ENCODE results near the gene RHOT1.
"Not testable (repeated sequence)": the region's sequence is repeated elsewhere in the genome, so short reads cannot be mapped to it uniquely, and the experiment has no call there.

The RHOT1 gene

DNA sequence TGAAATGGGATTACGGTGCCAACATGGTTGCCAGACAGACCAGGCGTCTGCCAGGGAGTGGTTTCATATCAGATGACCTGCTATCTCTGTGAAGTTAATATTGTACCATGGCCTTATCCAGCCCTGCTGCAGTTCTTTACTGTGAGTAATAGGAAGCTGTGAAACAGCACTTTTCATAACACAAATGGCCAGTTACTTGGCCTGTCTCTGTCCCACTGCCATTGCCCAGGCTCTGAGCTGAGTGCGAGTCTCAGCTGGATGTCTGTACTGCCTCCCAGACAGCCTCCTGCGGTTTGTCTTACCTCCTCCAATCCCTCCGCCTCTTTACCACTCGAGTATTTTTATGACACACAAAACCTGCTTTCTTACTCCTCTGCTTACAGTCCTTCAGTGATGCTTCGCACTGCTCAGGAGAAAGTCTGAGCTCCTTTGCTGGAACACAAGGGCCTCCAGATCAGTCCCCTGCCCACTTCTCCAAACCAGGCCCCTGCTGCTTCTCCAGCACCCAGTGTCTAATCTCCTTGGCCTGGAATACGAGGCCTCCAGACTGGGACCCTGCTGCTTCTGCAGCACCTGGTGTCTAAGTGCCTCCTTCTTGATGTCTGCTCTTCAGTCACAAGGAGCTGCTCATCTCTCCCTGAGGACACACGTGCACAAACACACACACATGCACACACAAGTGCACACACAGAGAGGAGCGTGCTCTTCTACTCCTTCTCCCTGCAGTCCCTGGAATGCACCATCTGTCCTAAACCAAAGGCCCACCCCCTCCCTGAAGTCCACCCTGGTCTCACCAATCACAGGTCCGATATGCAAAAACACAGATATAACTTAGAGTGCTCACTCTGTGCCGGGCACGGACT, 17.1 kb upstream of the RHOT1 start:
- ATAC-seq (no peak), DNase-seq (no peak)

DNA sequence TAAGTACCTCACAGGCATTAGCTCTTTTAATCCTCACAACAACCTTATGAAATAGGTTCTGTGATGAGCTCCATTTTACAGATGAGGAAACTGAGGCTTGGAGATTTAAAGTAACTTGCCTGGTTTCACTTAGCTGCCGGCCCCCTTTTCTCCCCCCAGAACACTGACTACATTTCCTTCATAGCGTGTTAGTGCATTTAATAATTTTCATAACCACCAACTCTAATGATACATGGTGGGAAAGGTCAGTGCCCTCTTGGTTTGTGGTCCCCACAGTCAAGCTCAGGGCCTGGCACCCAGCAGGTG, 16.5 kb upstream of the RHOT1 start:
- DNase-seq (no peak), ATAC-seq (no peak)

DNA sequence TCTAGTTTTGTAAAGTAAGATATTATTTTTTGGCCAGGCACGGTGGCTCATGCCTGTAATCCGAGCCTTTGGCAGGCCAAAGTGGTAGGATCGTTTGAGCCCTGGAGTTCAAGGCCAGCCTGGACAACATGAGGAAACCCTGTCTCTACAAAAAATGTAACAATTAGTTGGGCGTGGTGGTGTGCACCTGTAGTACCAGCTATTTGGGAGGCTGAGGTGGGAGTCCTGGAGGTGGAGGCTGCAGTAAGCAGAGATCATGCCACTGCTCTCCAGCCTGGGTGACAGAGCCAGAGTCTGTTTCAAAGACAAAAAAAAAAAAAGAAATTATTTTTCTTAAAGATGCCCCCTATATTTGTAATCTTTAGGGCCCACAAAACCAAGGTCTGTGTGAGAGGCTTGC, 16.0 kb upstream of the RHOT1 start:
- DNase-seq (no peak), ATAC-seq (no peak)

DNA sequence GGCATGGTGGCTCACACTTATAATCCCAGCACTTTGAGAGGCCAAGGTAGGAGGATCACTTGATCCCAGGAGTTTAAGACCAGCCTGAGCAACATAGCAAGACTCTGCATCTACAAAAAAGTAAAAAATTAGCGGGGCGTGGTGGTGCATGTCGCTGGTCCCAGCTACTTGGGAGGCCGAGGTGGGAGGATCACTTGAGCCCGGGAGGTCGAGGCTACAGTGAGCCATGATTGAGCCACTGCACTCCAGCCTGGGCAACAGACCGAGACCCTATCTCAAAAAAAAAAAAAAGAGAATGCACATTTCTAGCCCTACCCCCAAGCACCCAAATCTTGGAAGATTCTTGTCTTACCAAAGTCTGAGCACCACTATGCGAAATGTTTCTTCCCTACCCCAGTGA, 15.6 kb upstream of the RHOT1 start:
- no peak for ATAC-seq
- no peak for DNase-seq

DNA sequence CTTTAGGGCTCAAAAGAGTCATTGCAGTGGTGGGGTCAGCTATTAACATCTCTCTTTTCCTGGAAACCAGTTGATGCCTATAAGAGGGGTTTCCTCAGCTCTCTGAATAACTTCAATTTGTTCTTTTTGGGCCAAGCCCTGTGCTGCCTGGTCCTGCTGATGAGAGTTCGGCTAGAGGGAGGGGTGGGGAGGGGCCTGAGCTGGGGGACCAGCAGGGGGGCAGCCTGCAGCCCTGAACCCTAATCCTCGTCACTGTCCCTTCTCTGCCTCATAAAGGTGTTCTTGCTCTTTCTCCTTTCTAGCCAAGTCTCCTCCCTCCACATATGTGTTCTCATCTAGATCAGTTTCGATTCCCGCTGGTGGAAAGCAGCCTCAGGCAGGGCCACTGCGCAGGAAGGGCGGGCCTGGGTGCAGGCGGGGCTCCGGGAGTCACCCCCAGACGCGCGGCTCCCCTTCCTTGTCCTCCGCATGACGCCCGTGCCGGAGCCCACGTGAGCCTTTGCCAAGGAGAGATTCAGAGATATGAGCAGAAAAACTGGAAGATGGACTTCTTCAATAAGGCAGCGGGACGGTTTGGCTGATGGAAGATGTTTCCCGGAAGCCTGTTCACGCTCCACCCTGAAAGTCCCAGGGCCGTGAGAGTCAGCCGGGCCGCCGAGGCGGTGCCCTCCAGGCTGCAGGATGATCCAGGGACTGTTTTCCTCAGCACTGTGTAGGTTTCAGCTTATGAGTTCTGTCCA, 15.0 kb upstream of the RHOT1 start:
- peak; percentile 84 for DNase-seq
- ATAC-seq = peak; percentile 99

DNA sequence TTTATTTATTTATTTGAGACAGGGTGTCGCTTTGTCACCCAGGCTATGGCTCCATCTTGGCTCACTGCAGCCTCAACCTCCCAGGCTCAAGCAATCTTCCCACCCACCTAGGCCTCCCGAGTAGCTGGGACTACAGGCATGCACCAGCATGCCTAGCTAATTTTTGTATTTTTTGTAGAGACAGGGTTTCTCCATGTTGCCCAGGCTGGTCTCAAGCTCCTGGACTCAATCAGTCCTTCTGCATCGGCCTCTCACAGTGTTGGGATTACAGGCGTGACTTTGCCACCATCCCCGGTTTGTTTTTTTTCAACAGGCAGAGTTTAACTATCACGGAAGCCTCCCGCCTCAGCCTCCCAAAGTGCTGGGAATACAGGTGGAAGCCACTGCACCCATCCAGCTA, 13.8 kb upstream of the RHOT1 start:
- not testable (repeated sequence) for ATAC-seq, DNase-seq

DNA sequence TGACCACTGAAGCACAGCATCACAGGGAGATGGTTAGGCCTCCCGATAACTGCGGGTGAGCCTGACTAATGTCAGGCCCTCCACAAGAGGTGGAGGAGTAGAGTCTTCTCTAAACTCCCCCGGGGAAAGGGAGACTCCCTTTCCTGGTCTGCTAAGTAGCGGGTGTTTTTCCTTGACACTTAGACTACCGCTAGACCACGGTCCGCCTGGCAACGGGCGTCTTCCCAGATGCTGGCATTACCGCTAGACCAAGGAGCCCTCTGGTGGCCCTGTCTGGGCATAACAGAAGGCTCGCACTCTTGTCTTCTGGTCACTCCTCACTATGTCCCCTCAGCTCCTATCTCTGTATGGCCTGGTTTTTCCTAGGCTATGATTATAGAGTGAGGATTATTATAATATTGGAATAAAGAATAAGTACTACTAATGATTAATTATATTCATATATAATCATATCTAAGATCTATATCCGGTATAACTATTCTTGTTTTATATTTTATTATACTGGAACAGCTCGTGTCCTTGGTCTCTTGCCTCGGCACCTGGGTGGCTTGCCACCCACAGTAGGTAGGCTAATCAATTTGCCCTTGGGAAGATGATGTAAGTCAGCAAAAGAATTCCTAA, 6.7 kb upstream of the RHOT1 start:
- ATAC-seq = not testable (repeated sequence)

DNA sequence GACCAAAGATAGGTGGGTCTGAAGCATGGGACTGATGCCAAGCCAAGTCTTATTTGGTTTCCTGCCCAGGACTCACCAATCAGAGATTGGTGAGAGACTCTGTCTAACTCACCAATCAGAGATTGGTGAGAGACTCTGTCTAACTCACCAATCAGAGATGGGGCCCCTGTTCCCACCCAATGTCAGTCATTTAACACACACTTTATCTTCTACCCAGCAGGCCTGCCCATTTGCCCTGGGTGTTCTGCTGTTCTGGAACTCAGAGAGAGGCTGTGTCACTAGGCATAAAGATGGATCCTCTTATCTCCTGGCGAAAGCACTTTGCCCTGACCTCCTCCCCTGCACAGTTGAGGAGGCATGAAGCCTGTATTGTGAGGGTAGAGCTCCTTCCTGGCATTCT, 5.4 kb upstream of the RHOT1 start:
- ATAC-seq (peak; percentile 40), DNase-seq (no peak)

More for the DNA sequence above, 6.7 kb upstream of the RHOT1 start:
- DNase-seq = peak; percentile 40

DNA sequence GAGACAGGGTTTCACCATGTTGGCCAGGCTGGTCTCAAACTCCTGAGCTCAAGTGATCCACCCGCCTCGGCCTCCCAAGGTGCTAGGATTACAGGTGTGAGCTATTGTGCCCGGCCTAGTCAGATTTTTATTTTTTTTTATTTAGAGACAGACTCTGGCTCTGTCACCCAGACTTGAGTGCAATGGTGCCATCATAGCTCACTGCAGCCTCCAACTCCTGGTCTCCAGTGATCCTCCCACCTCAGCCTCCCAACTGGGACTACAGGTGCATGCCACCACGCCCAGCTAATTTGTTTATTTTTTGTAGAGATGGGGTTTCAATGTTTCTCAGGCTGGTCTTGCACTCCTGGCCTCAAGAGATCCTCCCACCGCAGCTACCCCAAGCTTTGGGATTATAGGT, 2.8 kb upstream of the RHOT1 start:
- not testable (repeated sequence) for ATAC-seq, DNase-seq

DNA sequence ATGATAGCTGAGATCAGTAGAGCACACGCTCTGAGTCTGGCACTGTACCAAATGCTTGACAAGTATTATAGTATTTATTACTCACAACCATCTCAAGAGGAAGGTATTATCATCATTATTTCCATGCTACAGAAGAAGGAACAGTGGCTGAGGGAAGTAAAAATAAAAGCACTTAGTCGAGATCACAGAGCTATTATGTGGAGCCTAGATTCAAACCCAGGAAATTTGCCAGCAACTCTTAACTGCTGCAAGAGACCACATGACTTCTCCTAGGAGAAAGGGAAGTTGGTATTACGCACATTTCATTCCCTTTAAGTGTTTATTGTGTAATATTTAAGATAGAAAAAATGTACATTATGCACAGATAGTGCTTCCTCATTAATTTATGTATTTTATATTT, 1.0 kb upstream of the RHOT1 start:
- DNase-seq (no peak), ATAC-seq (no peak)

DNA sequence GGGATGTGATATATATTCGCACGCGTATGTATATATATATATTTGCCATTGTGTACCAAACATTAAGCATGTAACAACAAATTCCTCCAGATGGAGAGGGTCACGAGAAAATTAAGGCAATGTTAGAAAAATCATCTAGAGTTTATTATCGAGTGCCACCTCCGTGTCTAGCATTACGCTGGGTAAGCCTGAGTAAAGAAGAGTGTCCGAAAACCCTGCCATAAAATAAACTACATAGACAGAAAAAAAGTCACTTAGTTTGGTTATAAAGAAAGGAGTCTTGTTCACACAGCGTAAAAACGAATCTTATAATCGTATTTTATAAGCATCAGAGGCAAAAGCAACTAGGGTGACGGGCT, 644 bp upstream of the RHOT1 start:
- ATAC-seq (no peak), DNase-seq (no peak)

DNA sequence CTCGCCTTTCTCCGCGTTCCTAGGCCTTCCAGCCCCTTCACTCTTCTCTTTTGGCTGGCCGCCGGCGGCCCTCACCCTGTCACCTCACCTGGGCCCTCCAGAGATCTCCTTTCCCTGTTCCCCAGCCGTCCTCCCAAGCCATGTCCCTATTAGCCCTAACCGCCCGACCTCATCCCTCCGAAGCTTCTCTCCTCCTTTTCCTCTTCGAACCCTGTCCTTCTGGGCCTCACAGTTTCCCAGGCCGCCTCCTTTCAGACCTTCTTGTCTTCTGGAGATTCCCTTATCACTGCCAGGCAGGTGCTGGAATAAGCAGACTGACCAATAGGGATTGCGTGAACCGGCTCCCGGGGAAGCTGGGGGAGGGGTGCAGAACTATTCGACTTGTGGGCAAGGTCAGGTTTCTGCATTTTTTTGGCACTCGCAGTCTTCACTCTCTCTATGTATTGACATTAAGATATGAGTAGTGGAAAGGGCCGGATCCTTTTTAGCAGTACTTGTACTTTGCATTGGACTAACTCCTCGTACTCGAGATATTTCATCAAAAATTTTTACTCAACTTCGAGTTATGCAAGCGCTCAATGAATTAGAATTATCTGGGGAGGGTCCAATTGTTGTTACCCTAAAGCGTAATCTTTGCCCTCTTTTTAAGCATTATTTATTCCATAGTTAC, 690 bp downstream of the RHOT1 start:
- ATAC-seq (no peak), DNase-seq (peak; percentile 40)

DNA sequence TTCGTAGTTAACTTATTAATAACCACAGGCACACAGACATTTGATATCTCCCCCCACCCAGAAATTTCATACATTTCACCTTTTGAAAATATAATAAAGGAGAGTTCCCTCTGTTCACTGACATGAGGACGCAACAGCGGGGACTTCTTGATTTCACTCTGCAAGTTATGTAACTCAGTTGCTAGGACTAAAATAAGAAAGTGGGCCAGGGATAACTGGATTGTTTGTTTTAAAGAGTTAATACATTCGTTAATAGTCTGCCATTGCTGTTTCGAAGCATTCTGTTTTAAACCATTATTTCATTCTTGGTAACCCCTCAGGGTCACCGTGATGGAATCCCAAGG, 1.2 kb downstream of the RHOT1 start:
- DNase-seq (no peak), ATAC-seq (no peak)

DNA sequence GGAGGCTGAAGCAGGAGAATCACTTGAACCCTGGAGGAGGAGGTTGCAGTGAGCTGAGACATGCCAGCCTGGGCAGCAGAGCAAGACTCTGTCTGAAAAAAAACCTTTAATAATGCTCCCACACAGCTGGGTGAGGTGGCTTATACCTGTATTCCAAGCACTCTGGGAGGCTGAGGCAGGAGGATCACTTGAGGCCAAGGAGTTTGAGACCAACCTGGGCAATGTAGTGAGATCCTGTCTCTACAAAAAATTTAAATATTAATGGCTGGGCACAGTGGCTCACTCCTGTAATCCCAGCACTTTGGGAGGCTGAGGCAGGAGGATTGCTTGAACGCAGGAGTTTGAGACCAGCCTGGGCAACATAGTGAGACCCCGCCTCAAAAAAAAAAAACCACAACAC, 2.1 kb downstream of the RHOT1 start:
- not testable (repeated sequence) for DNase-seq, ATAC-seq

DNA sequence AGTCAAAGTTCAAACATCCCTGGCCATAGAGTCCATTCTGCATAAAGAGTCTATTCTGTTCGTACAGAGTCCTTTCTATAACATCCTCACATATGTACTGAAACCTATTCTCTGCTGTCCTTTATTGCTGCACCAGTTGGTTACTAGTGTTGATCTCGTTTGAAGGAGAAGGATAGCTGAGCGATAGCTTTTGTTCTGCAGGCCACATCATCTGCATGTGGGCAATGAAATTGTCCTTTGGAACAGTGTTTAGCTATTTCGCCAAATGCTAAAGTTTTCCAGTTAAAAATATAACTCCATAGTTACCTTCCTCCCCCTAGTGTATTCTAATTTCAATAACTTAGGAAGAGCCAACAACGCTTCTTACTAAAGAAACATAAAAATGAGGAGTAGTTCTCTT, 6.0 kb downstream of the RHOT1 start:
- no peak for ATAC-seq
- DNase-seq = no peak

DNA sequence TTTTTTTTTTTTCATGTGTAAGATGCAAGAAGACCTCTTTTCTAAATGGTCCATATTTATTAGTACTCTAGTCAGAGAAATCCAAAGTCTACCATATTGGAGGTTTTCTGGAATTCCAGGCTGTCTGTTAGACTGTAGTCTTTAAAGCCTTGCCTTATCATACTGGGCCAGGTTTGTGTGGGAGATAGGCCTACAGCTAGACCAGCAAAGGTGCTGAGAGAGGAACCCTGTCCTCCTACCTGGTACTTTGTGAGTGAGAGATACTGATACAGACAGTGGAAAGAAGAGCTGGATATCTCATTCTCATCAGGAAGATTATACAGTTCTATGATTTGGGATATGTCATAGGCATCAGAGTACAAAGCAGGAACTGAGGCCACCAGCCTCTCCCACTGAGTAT, 8.1 kb downstream of the RHOT1 start:
- DNase-seq (no peak), ATAC-seq (no peak)

DNA sequence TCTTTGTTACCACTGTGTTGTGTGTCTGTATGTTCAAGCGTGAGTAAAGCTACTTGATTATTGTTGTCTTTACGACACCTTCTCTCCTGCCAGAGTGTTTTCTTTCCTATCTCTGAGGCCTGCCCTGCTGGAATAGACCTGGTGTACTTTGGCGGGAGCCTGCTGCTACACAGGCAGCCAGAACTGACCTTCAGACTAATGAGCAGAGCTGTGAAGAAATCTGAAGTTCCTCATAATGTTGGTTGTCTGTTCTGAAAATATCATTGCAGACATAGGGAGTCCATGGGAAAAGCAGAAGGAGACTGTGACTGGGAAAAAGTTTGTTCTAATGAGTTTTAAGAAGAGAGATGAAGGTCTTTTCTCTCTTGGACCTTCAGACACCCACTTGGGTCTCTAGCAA, 9.8 kb downstream of the RHOT1 start:
- DNase-seq = no peak
- ATAC-seq = no peak

DNA sequence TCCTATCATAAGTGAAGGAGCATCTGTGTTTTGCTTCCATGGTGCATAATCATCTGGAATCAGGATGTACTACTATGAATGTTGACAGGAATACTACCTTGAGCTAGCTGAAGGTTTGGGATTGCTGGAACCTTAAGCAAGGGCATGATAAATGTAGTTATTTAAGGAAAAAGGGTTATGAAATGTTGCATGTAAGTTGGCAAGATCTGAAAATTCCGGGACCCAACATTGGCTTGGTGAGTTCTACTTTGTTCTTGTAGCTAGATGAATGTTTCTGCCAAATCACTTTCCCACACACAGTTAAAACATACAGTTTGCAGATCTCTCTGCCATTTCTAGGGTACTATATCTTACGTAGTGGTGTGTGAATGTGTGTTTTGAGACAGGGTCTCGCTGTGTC, 13.6 kb downstream of the RHOT1 start:
- ATAC-seq (no peak), DNase-seq (no peak)

DNA sequence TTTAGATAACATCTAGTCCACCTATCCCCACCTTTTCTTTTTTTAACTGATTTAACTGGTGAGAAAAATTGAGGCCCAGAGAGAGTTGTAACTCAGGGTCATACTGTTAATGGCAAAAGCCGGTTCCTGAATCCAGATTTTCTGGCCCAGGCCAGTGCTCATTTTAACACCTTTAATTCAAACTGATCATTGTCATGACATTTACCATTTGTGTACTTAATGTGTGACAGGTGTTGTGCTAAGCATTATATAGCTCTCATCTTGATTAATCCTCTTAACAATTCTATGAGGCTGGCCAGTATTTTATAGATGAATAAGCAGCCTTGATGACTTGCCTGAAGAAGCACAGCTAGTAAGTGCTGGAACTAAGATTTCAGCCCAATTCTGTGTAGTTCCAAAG, 14.4 kb downstream of the RHOT1 start:
- DNase-seq (no peak), ATAC-seq (no peak)

DNA sequence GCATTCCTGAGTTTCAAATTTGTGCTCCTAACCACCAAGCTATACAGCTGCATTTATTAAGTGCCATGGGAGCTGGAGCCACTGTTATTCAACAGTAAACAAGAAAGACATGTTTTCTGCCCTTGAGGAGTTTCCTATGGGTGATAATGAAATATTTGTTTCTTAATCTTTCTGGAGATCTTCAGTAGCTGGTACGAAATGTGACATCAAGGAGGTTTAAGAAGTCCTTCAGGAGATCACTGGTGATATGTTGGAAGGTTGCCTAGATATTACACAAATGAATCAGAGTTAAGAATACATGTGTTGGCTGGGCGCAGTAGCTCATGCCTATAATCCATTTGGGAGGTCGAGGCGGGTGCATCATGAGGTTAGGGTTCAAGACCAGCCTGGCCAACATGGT, 14.9 kb downstream of the RHOT1 start:
- ATAC-seq (no peak), DNase-seq (no peak)

DNA sequence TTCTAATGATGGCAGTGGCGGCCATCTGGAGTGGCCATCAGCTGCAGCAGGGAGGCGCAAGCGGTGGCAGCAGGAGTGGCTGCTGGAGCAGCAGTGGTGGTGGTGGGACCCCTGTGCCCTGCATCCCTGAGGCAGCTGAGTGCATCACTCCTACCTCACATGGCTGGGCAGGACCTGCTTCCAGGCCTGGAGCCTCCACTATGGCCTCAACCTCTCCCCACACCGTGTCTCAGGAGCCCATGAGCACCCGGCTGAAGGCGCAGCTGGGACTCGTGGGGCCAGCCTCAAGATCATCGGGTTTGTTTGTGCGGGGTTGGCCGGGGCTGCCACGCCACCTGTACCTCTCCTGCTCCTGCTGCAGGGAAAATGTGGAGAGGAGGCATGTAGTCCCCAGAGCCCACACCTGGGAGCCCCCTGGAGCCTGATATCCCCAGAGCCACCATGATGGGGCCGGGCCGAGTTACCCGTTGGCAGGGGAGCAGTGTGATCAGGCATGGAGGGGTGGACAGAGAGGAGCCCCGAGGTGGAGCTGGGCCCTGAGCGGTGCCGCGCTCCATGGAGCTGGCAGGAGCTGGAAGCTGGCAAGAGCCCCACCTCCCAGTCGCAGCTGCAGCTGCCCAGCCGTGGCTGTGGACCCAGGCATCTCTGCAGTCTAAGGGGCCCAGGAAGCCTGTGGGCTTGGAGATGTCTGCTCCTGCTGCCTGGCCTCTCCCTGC, 16.7 kb downstream of the RHOT1 start:
- ATAC-seq = no peak
- no peak for DNase-seq
